Ascending aorta (tissue), 2 donors: Measurements from ENCODE around the gene ADRM1. TPM values are rescaled to one million over a fixed set of nuclear protein-coding genes. Genes with fewer than 3 reads are reported as not detected.
A peak's percentile ranks its signal among the peaks of the same experiment; 100 is the strongest.

ENCODE experiments used
- DNase-seq, 2 donors: peaks; one replicate each; pipeline ENCODE4 v3.0.0-alpha.2; 2019; ENCODE audit warnings: low spot score in 2 of 2
- H3K27ac ChIP-seq, 2 donors: fragments of 200-600 bp; sonication (generic); one replicate each; pipeline ENCODE4 v1.5.1; 2016 to 2017; ENCODE audit warnings: mild to moderate bottlenecking in 1 of 2
- H3K27me3 ChIP-seq: fragments of 200-600 bp; sonication (generic); one replicate; pipeline ENCODE4 v1.5.1; 2017
- H3K36me3 ChIP-seq, 2 donors: fragments of 200-600 bp; sonication (generic); one replicate each; pipeline ENCODE4 v1.5.1; 2016
- H3K4me1 ChIP-seq, 2 donors: fragments of 200-600 bp; sonication (generic); one replicate each; pipeline ENCODE4 v1.5.1; 2016 to 2017; ENCODE audit warnings: mild to moderate bottlenecking in 1 of 2
- H3K4me3 ChIP-seq, 2 donors: fragments of 200-600 bp; sonication (generic); one replicate each; pipeline ENCODE4 v1.5.1; 2016 to 2017; ENCODE audit warnings: mild to moderate bottlenecking in 1 of 2
- H3K9me3 ChIP-seq, 2 donors: fragments of 200-600 bp; sonication (generic); one replicate each; pipeline ENCODE4 v1.5.1; 2016
- intact Hi-C: fragments of 100-400 bp; cut with DNase I; formaldehyde crosslinking; loops from one replicate; pipeline ENCODE4 v1.15.1; 2023
- total RNA-seq: library from RNA; depleted of rRNA; stranded (reverse); fragments of >200 nt; gene quantifications from one replicate; pipeline ENCODE4 v1.1.0, GENCODE V29; 2016
- TF ChIP-seq, protein P1 (sequence below), 3 experiments: fragments of 200-600 bp in 2 of 3; fragments of 450-650 bp in 1 of 3; sonication (generic) in 2 of 3; IDR thresholded peaks; one replicate each; pipeline ENCODE4 v1.5.1; 2016 to 2019; ENCODE audit warnings: antibody characterized with exemption in 3 of 3, mild to moderate bottlenecking in 1 of 3, moderate library complexity in 1 of 3

Gene ADRM1
- total RNA-seq, 1 donor from 2014 or later, result 236 TPM

DNA sequence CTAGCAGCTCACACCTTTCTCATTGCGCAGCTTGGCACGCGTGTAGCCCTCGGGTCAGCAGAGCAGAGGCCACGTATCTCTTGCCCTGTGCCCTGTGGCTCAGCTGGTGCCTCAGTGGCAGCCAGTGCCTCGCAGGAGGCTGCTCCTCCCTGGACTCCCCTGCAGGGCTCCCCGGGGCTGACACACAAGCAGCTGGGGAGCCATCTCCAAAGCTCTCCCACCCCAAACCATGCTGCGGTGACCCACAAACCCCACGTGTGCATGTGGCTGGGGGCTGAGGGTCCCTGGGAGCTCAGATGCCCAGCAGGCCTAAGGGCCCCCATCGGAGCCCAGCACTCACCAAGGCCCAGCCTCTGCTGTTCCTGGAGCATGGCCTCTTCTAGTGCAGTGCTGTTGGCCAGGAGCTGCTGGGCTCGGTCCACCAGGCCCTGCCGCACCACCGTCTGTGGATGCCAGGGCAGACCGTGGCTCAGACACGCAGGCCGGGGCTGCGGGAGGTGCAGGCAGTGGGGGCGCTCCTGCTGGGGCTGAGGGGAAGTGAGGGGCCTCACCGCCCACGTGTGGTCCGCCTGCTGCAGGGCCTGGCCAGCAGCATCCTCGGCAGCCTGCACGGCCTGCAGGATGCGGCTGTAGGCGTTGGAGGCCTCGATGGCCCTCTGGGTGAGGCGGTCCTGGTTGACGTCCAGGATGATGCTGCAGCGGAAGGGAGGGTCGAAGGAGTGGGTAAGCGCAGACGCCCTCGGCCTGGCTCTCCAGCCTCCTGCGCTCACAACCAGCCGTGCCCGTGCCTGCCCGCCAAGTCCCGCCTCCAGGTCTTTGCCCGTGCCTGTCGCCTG lies 13.8 kb downstream of the ADRM1 start:
- Histone ChIP-seq H3K9me3 (no peaks in the 10 kb centered on the region), H3K4me3 (no peak overlapping the region), H3K27me3 (no peaks in the 10 kb centered on the region), H3K27ac (no peak overlapping the region), H3K36me3 (peaks cover 83 to 84% of the 10 kb centered on the region in 2 donors), H3K4me1 (no peaks in the 10 kb centered on the region)
- TF ChIP-seq, protein P1, sequence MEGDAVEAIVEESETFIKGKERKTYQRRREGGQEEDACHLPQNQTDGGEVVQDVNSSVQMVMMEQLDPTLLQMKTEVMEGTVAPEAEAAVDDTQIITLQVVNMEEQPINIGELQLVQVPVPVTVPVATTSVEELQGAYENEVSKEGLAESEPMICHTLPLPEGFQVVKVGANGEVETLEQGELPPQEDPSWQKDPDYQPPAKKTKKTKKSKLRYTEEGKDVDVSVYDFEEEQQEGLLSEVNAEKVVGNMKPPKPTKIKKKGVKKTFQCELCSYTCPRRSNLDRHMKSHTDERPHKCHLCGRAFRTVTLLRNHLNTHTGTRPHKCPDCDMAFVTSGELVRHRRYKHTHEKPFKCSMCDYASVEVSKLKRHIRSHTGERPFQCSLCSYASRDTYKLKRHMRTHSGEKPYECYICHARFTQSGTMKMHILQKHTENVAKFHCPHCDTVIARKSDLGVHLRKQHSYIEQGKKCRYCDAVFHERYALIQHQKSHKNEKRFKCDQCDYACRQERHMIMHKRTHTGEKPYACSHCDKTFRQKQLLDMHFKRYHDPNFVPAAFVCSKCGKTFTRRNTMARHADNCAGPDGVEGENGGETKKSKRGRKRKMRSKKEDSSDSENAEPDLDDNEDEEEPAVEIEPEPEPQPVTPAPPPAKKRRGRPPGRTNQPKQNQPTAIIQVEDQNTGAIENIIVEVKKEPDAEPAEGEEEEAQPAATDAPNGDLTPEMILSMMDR (IDR thresholded peaks at IDR 0.05), result no peak
- no peak for DNase-seq
- intact Hi-C loops, result no loop called here

GRCh38 chr20:62317167-62317655 lies 14.4 kb downstream of the ADRM1 start:
- H3K4me3 ChIP-seq, result no peak overlapping the region
- no peaks in the 10 kb centered on the region for H3K27me3 ChIP-seq
- no peak for DNase-seq
- TF ChIP-seq, protein P1 (IDR thresholded peaks at IDR 0.05), result no peak
- H3K9me3 ChIP-seq, result no peaks in the 10 kb centered on the region
- H3K27ac ChIP-seq, result no peak overlapping the region
- intact Hi-C loops, result no loop called here
- no peaks in the 10 kb centered on the region for H3K4me1 ChIP-seq
- H3K36me3 ChIP-seq, result peaks cover 83 to 84% of the 10 kb centered on the region in 2 donors

GRCh38 chr20:62318400-62319345 lies 15.9 kb downstream of the ADRM1 start:
- TF ChIP-seq, protein P1 (IDR thresholded peaks at IDR 0.05), result no peak
- Histone ChIP-seq H3K4me1 (no peaks in the 10 kb centered on the region), H3K27ac (no peak overlapping the region), H3K9me3 (no peaks in the 10 kb centered on the region), H3K4me3 (no peak overlapping the region), H3K27me3 (no peaks in the 10 kb centered on the region), H3K36me3 (peaks cover 80 to 84% of the 10 kb centered on the region in 2 donors)
- intact Hi-C loops, result no loop called here
- DNase-seq, result no peak

DNA sequence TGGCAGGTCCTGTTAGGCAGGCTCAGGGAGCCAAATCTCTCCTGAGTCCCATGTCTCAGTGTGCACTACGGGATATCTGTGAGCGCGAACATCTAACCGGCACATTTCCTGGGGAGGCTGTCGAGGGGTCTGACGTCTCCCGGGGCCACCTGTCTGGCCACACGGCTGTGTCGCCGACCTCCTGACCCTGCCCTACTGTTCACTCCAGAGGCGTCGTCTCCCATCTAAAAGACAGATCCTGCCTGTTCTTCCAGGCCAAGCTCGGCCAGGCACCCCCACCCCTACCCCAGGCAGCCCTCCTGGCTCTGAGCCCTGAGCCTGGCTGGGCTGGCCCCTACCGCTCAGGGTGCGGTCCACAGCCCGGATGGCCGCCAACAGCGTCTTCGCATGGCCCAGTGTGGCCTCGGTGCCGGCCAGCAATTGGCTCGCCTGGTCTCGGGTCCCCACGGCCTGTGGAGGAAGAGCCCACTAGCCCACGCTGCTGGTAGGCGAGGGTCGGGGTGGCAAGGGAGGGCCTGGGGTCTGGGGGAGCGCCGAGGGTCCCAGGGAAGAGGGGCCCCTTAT lies 16.6 kb downstream of the ADRM1 start:
- Histone ChIP-seq H3K27me3 (no peaks in the 10 kb centered on the region), H3K27ac (no peak overlapping the region), H3K36me3 (peaks cover 82 to 85% of the 10 kb centered on the region in 2 donors), H3K9me3 (no peaks in the 10 kb centered on the region), H3K4me1 (no peaks in the 10 kb centered on the region), H3K4me3 (no peak overlapping the region)
- intact Hi-C loops, result no loop called here
- DNase-seq, result no peak
- TF ChIP-seq, protein P1 (IDR thresholded peaks at IDR 0.05), result no peak

DNA sequence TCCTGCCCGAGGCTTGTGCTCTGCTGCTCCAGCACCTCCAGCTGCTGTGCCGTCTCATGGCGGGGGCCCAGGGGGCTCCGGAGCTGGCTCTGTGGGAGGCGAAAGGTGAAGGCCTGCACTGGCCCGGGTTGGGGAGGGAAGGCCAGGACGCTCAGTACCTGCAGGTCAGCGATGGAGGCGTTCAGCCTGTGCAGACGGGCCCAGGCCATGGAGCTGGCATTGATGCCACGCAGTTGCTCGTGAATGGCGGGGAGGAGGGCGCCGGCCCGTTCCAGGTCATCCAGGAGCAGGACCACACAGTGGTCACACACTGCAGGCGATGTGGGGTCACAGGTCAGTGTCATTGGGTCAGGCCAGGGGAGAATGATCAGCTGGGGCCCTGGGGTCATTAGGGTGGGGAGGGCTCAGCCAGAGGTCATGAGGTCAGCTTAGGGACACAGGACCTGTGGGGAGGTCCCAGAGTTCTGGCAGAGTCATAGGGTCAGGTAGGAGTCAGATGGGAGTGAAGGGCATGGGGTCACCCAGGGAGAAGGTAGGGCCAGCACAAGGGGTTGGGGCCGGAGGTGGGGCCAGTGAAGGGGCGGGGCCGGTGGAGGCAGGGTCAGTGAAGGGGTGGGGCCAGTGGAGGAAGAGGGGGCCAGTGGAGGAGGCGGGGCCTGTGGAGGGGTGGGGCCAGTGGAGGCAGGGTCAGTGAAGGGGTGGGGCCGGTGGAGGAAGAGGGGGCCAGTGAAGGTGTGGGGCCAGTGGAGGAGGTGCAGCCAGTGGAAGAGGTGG lies 18.0 kb downstream of the ADRM1 start:
- Histone ChIP-seq H3K4me1 (no peaks in the 10 kb centered on the region), H3K9me3 (no peaks in the 10 kb centered on the region), H3K27ac (peak overlapping the region in 1 of 2 donors; percentile 7), H3K4me3 (no peak overlapping the region), H3K36me3 (peaks cover 81 to 85% of the 10 kb centered on the region in 2 donors), H3K27me3 (no peaks in the 10 kb centered on the region)
- intact Hi-C loops, result no loop called here
- TF ChIP-seq, protein P1 (IDR thresholded peaks at IDR 0.05), result no peak
- no peak for DNase-seq
